GM19463 (cell line): ENCODE data around the gene MTM1.

Source experiments
- ATAC-seq: cut with Tn5 transposase; IDR thresholded peaks from one replicate; pipeline ENCODE4 v1.9.1; 2021; ENCODE audit warnings: mild to moderate bottlenecking, moderate library complexity; ENCODE audit not compliant: unreplicated experiment

The MTM1 gene

GRCh38 chrX:150701377-150701776 lies 133.0 kb downstream of the MTM1 start:
- no peak for ATAC-seq

GRCh38 chrX:150702966-150703694 lies 134.7 kb downstream of the MTM1 start:
- no peak for ATAC-seq

GRCh38 chrX:150703695-150703974 lies 135.2 kb downstream of the MTM1 start:
- ATAC-seq = no peak

- ATAC-seq = no peak
Measured at GRCh38 chrX:150704030-150704613, 135.7 kb downstream of the MTM1 start.

GRCh38 chrX:150712619-150713018 lies 144.2 kb downstream of the MTM1 start:
- ATAC-seq = no peak

- ATAC-seq = no peak
Measured at GRCh38 chrX:150715184-150715583, 146.8 kb downstream of the MTM1 start.

- ATAC-seq = no peak
Measured at GRCh38 chrX:150719621-150720020, 151.2 kb downstream of the MTM1 start.
